OCI-M2 (cell line): ENCODE data around the gene SLC19A2.
"Not testable (repeated sequence)": the region's sequence is repeated elsewhere in the genome, so short reads cannot be mapped to it uniquely, and the experiment has no call there.

Source experiments
- DNase-seq: peaks from one replicate; lab custom pipeline; 2025; ENCODE audit not compliant: unreplicated experiment; lab: John Stamatoyannopoulos, UW

Gene SLC19A2

DNA sequence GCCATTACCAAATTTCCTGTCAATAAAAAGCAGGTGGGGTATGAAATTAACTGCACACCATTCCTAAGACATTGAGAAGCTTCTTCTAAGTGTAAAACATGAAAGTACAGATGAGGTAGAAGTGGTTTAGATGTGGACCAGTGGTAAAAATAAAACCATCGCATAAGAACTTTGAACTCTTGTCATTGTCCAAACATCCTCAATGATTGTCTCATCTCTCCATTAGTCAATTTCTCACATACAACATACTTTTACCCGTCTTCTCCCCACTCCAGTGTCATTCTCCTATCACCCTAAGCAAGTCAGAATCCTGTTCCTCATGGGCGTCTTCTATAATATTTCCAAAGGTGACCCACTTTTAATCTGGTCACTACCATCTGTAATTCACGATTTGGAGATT is 24.3 kb upstream of the SLC19A2 start:
- DNase-seq, result no peak

DNA sequence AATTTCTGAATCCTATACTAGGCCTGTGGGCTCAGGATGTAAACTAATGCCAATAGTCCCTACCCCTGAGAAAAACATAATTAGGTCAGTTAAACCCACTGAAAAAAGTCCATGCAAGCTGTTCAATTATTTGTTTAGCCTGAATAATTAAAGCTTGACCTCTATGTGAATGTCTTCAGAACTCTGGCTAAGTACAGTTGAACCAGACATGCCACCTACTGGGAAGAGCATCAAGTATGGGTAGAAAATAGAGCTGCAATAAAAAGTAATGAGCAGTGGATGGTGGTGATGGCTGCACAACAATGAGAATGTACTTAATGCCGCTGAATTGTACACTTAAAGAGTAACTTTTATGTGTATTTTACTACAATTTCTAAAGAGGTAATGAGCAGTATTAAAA is 23.6 kb upstream of the SLC19A2 start:
- no peak for DNase-seq

DNA sequence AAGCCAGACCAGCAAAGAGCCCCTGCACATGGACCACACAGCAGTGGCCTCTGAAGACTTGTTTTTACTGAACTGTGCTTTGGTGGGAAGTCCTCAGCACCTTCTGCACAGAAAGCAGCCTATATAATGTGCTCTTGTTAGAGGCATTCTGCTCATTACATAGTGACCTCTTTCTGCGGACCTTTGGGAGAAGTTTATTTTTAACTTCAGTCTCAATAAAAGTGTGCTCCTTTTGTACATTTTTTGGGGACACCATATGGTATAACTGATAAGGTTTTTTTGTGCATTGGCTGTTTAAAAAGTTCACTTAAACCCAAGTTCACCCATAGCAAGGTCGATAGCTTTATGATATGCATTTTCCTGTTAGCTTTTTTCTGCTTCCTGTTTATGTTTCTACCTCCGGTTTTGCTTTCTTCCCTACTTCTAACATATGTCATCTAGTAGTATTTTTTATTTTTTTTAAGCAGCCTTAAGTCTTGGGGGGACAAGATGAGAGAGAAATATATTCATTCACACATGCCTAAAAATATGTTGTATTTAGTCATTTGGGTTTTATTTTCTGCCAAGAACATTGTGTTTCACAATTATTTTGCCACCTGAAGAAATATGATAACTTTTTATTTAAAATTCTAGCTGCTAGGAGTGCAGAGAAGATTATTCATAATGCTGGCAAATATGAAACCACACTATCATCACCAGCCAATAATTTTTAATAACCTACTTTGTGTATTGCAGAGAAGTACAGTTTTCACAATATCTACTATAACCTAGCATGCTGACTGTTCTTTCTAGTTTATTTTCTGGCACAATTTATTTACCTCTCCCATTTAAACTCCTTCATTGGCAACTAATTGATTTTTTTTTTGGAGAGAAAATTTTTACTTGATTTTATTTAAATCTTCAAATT is 22.9 kb upstream of the SLC19A2 start:
- DNase-seq, result no peak

GRCh38 chr1:169507413-169507812 is 21.7 kb upstream of the SLC19A2 start:
- DNase-seq, result no peak

DNA sequence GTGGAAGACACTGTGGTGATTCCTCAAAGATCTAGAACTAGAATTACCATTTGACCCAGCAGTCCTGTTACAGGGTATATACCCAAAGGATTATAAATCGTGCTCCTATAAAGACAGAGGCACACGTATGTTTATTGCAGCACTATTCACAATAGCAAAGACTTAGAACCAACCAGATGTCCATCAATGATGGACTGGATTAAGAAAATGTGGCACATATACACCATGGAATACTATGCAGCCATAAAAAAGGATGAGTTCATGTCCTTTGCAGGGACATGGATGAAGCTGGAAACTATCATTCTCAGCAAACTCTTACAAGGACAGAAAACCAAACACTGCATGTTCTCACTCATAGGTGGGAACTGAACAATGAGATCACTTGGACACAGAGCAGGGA is 17.9 kb upstream of the SLC19A2 start:
- not testable (repeated sequence) for DNase-seq

DNA sequence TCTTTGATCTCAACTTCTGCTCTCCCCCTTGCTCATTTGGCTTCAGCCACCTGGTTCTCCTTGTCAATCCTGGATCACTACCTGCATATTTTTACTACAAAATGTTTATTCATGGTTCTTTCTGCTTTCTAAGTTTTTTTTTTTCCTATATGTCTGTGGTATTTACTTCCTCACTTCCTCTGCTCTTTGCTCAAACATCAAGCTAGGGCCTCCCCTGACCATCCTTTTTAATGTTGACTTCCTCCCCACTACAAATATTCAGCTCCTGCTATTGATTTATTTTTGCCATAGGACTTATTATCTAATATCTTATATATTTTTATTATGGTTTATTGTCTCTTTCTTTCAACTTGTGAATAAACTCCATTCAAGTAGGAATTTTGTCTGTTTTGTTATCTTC is 14.1 kb upstream of the SLC19A2 start:
- DNase-seq, result no peak

DNA sequence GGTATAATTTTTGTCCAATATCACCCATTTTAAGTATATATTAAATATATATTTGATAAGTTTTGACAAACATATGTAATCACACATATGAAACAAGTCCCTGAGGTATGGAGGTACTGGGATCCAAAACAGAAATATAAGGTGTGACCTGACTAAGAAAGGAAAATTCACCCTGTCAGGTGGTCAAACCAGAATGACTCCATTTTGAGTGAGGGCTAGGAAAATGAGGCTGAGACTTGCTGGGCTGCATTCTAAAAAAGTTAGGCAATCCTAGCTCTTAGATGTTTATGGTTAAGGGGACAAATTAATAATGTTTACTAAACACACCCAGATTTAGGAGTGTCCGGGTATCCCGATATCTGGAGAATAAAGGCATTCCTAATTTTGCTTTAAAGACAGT is 11.6 kb upstream of the SLC19A2 start:
- DNase-seq, result no peak

DNA sequence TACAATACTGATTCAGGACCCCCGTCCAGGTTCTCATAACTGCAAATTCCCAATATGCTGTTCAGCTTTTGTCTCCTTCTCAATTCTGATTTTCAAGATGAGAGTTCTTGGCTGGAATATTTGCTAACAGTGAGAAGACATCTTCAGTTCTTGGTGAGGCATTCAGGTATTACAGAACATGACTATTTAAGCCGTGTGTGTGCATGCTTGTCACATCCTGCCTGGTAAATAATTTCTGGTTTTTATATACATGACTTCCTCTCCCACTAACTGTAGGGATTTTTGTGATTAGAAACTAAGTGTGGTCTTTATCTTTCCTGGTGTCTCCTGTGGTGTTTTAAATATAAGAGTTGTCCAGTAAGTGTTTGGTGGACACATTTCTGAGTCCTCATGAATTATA is 10.2 kb upstream of the SLC19A2 start:
- DNase-seq, result no peak

- no peak for DNase-seq
Observed at GRCh38 chr1:169495046-169495775, 9.5 kb upstream of the SLC19A2 start.

DNA sequence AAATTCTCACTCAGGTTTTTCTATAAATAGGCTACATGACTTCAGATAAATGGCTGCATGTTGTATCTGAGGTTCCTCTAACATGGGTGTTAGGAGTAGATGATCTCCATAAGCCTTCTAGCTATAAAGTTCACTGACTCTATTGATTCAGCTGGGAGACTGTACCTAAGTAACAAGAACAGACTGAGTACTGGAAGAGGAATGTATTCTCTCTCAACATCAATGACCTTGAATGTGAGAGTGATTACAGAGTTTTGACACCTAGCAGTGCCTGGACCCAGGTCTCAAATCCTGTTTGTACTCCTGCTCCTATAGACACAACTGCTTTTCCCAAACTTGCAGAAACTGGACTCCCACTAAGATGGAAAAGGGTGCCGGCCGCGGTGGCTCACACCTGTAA is 8.6 kb upstream of the SLC19A2 start:
- DNase-seq, result no peak

- no peak for DNase-seq
Observed at GRCh38 chr1:169493251-169493650, 7.5 kb upstream of the SLC19A2 start.

- DNase-seq, result no peak
Observed at GRCh38 chr1:169491845-169492281, 6.1 kb upstream of the SLC19A2 start.

- no peak for DNase-seq
Observed at GRCh38 chr1:169488157-169488556, 2.4 kb upstream of the SLC19A2 start.

GRCh38 chr1:169487561-169487960 is 1.8 kb upstream of the SLC19A2 start:
- DNase-seq, result no peak

- DNase-seq, result no peak
Observed at GRCh38 chr1:169487133-169487532, 1.4 kb upstream of the SLC19A2 start.

DNA sequence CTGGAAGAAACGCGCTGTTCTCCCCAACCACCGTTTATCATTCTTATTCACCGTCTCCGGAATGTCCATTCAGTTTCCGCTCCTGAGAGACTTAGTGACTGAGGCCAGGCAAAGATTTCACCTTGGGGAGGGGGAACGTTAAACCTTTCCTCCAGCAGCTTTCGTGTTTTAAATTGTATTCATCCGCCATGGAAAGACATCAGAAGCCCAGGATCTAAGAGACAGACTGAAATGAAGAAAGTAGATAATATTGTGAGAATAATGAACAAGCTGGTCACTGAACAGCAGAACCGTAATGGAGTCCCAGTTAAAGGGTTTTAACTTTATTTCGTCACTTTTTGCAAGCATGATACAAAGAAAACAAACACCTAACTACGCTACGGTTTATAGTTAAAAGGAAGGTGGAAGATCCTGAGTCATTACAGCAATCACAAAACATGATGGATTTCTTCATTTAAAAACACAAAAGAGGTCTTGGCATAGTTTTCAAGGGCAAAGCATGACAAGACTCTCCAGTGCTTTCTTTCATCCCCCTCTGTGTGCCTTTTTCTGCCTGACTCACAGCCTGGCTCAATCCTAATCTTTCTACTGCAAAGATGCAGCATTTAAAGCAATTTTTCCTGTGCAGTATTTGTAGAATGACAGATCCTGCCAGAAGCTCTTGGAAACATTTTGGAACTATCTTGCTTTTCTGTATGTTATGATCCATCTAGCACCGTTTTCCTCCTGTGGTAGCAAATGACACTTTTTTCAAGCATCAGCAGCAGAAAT is 722 bp upstream of the SLC19A2 start:
- DNase-seq, result no peak

DNA sequence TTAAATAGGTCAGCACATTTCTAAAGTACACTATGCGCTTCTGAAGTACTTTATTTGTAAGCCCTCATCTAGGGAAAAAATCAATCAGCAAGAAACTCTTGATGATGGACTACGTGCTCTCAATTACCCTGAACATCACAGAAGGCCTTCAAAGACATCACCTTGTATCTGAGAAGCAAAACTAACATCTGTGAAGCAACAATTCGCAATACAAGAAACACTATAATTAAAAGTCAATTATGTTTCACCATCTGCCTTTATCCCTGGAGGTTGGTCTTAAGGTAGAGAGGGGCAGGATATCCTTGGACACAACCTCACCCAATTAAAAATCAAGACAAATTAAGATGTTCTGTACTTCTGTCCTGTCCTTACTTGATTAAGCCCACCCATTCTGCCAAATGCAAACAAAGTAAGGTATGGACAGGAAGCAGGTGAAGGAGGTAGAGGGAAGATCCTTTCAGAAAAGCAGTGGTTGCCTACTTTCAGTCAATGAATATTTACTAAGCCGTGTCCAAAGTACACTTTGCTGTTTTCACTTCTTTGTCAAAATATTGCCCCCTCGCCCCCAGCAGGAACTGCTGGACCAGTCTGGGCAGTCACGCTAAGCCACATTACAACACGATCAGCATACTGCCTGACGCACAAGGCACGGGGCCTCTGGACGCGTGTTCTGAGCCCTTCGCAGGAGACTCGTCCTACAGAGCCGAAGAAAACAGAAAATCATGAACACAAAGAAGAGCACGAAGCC is 887 bp downstream of the SLC19A2 start:
- DNase-seq, result no peak

- no peak for DNase-seq
Observed at GRCh38 chr1:169484101-169484500, 1.6 kb downstream of the SLC19A2 start.

GRCh38 chr1:169483500-169483966 is 2.2 kb downstream of the SLC19A2 start:
- peak; percentile 8 for DNase-seq

- DNase-seq, result no peak
Observed at GRCh38 chr1:169479363-169480066, 6.2 kb downstream of the SLC19A2 start.
